Fibroblast of lung (primary cell): ENCODE measurements around the gene CEP164. TPM values are rescaled to one million over a fixed set of nuclear protein-coding genes. Genes with fewer than 3 reads are reported as not detected.

ENCODE experiments used
- DNase-seq, 2 donors: peaks; one replicate each; pipeline versions ENCODE4 v3.0.0 to v3.0.0-alpha.2; 2010; ENCODE audit warnings: low read depth in 2 of 2
- H2AFZ ChIP-seq: 2 replicates; pipeline ENCODE4 v1.5.1; 2012; ENCODE audit warnings: low read length, control low read depth, inconsistent platforms
- H3K27ac ChIP-seq: 2 replicates; pipeline ENCODE4 v1.5.1; 2011; ENCODE audit warnings: low read length, control low read depth; ENCODE audit not compliant: insufficient read depth
- H3K27me3 ChIP-seq: 2 replicates; pipeline ENCODE4 v1.5.1; 2011; ENCODE audit warnings: mild to moderate bottlenecking, low read length; ENCODE audit not compliant: control insufficient read depth, insufficient read depth
- H3K36me3 ChIP-seq: 2 replicates; pipeline ENCODE4 v1.5.1; 2011; ENCODE audit warnings: low read length; ENCODE audit not compliant: control insufficient read depth, insufficient read depth
- H3K4me1 ChIP-seq: 2 replicates; pipeline ENCODE4 v1.5.1; 2011; ENCODE audit warnings: low read length; ENCODE audit not compliant: control insufficient read depth, insufficient read depth; ENCODE audit errors: extremely low read depth
- H3K4me2 ChIP-seq: 2 replicates; pipeline ENCODE4 v1.5.1; 2011; ENCODE audit warnings: low read length, control low read depth; ENCODE audit not compliant: insufficient read depth; ENCODE audit errors: extremely low read depth
- H3K4me3 ChIP-seq, 4 experiments: fragments of 200-600 bp in 1 of 4; sonication (generic) in 1 of 4; replicated peaks in 1 of 4; 2 replicates each; pipeline ENCODE4 v1.5.1; 2011 to 2016; ENCODE audit warnings: low read length in 4 of 4, low read depth in 3 of 4, mild to moderate bottlenecking in 3 of 4, control low read depth in 2 of 4, inconsistent platforms in 1 of 4, mixed read lengths in 1 of 4; ENCODE audit not compliant: insufficient read depth in 1 of 4; ENCODE audit errors: control extremely low read depth in 1 of 4
- H3K79me2 ChIP-seq: 2 replicates; pipeline ENCODE4 v1.5.1; 2012; ENCODE audit warnings: mild to moderate bottlenecking, low read length, inconsistent platforms; ENCODE audit not compliant: control insufficient read depth, insufficient read depth
- H3K9ac ChIP-seq: 2 replicates; pipeline ENCODE4 v1.5.1; 2011; ENCODE audit warnings: mild to moderate bottlenecking, low read length, control low read depth; ENCODE audit not compliant: insufficient read depth
- H3K9me3 ChIP-seq: 2 replicates; pipeline ENCODE4 v1.5.1; 2012; ENCODE audit warnings: low read depth, low read length; ENCODE audit not compliant: control insufficient read depth, insufficient read depth
- H4K20me1 ChIP-seq: 2 replicates; pipeline ENCODE4 v1.5.1; 2011; ENCODE audit warnings: low read length; ENCODE audit not compliant: control insufficient read depth, insufficient read depth; ENCODE audit errors: extremely low read depth
- CTCF ChIP-seq, 2 donors: IDR thresholded peaks in 1 of 2; conservative IDR thresholded peaks in 1 of 2; 1 replicate in 1 of 2; 2 replicates in 1 of 2; pipeline ENCODE4 v1.5.1; 2011 to 2012; ENCODE audit warnings: low read length in 2 of 2, control low read depth in 1 of 2, inconsistent platforms in 1 of 2, low read depth in 1 of 2, mild to moderate bottlenecking in 1 of 2
- EZH2 ChIP-seq: IDR thresholded peaks from 2 replicates; pipeline ENCODE4 v1.5.1; 2012; ENCODE audit warnings: low read length, control low read depth, mild to moderate bottlenecking; ENCODE audit errors: missing control alignments
- polyA plus RNA-seq, 2 donors: library from polyadenylated mRNA; depleted of rRNA in 1 of 2; stranded (reverse) in 1 of 2; unstranded in 1 of 2; fragments of >200 nt; gene quantifications; 2 replicates each; pipeline ENCODE4 v1.2.1, GENCODE V29; 2011 to 2012; ENCODE audit warnings: missing spikeins in 1 of 2
- total RNA-seq: library from RNA; depleted of rRNA; stranded (reverse); fragments of >200 nt; gene quantifications from 2 replicates; pipeline ENCODE4 v1.2.1, GENCODE V29; 2014

Gene CEP164
- total and polyA plus RNA-seq, 2 donors (not counting 1 experiment from before 2014, with no cell fraction given) = 16.1 to 33.5 TPM

- Histone ChIP-seq H3K36me3 (peaks cover 2% of the 10 kb centered on the region), H3K9ac (no peak overlapping the region), H3K4me1 (peaks cover 14% of the 10 kb centered on the region), H3K27me3 (no peaks in the 10 kb centered on the region), H3K4me2 (no peak overlapping the region), H2AFZ (no peak overlapping the region), H4K20me1 (no peaks in the 10 kb centered on the region), H3K4me3 (no peak overlapping the region), H3K9me3 (no peaks in the 10 kb centered on the region), H3K79me2 (no peaks in the 10 kb centered on the region), H3K27ac (no peak overlapping the region)
- no peak for TF ChIP-seq EZH2
- TF ChIP-seq CTCF (conservative IDR thresholded peaks at IDR 0.05 in 1 of 2, IDR thresholded peaks at IDR 0.05 in 1 of 2; ENCODE audit: low read depth in 1 of 2, low read length in 2 of 2) = no peak
- DNase-seq = no peak
Measured at GRCh38 chr11:117284053-117284452, 43.6 kb upstream of the CEP164 start.

GRCh38 chr11:117286588-117286987 lies 41.1 kb upstream of the CEP164 start:
- no peak overlapping the region for H2AFZ ChIP-seq

GRCh38 chr11:117287668-117288067 lies 40.0 kb upstream of the CEP164 start:
- H3K79me2 ChIP-seq = no peaks in the 10 kb centered on the region
- TF ChIP-seq EZH2 (no peak), CTCF (conservative IDR thresholded peaks at IDR 0.05 in 1 of 2, IDR thresholded peaks at IDR 0.05 in 1 of 2; ENCODE audit: low read depth in 1 of 2, low read length in 2 of 2) (no peak)
- H3K4me3 ChIP-seq = no peak overlapping the region
- no peak for DNase-seq
- H3K27ac ChIP-seq = no peak overlapping the region
- H3K9ac ChIP-seq = no peak overlapping the region
- no peaks in the 10 kb centered on the region for H4K20me1 ChIP-seq
- H3K4me2 ChIP-seq = no peak overlapping the region
- no peaks in the 10 kb centered on the region for H3K4me1 ChIP-seq
- peaks cover 15% of the 10 kb centered on the region for H3K36me3 ChIP-seq
- H3K27me3 ChIP-seq = no peaks in the 10 kb centered on the region
- H2AFZ ChIP-seq = no peak overlapping the region
- H3K9me3 ChIP-seq = no peaks in the 10 kb centered on the region

More at GRCh38 chr11:117286588-117286987, 41.1 kb upstream of the CEP164 start:
- TF ChIP-seq CTCF (conservative IDR thresholded peaks at IDR 0.05 in 1 of 2, IDR thresholded peaks at IDR 0.05 in 1 of 2; ENCODE audit: low read depth in 1 of 2, low read length in 2 of 2) = no peak
- TF ChIP-seq EZH2 = no peak
- Histone ChIP-seq H3K79me2 (no peaks in the 10 kb centered on the region), H3K36me3 (peaks cover 15% of the 10 kb centered on the region), H3K9ac (no peak overlapping the region), H4K20me1 (no peaks in the 10 kb centered on the region), H3K27ac (no peak overlapping the region), H3K27me3 (no peaks in the 10 kb centered on the region), H3K4me1 (peaks cover 6% of the 10 kb centered on the region), H3K4me2 (no peak overlapping the region), H3K4me3 (no peak overlapping the region), H3K9me3 (no peaks in the 10 kb centered on the region)
- DNase-seq = no peak
